Daoy (cell line): ENCODE results near the gene SLC16A5. TPM values are rescaled to one million over a fixed set of nuclear protein-coding genes. Genes with fewer than 3 reads are reported as not detected.
A peak's percentile ranks its signal among the peaks of the same experiment; 100 is the strongest.
"Not testable (repeated sequence)": the region's sequence is repeated elsewhere in the genome, so short reads cannot be mapped to it uniquely, and the experiment has no call there.

Source experiments
- DNase-seq: peaks from one replicate; pipeline ENCODE4 v3.0.0-alpha.2; 2015; ENCODE audit warnings: low read depth
- total RNA-seq: library from RNA; depleted of rRNA; stranded (reverse); fragments of >200 nt; shearing (Covaris generic); gene quantifications from 2 replicates; pipeline ENCODE4 v1.2.3, GENCODE V29; 2014

The SLC16A5 gene
- total RNA-seq, 1 experiment from 2014 or later = not detected

DNA sequence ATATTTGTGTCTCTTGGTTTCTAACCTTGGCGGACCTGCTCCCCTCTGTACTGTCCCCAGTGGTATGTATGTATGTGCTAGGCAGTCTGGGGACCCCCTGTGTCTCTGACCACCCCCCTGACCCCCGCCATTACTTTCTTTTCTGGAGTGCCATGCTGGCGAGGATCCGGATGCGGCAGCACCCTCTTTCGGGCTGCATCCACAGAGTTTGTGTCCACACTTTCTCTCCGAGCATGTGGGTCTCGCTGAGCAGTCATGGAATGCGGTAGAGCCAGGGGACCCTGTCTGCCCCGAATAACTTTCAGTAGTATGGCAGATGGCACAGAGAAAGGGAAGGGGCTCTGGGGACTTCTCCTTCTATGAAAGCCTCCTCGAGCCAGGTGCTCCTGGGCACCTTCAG lies 23.7 kb upstream of the SLC16A5 start:
- DNase-seq = no peak

DNA sequence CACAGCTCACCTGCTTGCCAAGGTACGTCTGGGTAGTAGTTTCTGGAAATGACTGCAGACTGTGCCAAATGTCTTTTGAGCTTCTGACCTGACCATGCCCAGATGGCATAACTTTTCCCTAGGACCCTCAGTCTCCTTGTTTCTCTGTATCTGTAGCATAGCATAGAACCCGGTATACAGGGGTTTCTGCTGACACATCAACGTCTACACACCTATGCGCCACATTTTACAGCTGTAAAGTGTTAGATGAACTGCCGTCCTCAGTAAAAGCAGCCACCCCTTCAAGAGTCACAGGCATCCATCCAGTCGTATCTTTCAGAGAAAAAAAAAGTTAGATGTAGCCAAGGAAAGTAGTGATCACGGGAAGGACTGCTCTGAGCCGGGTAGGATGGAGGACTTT lies 23.3 kb upstream of the SLC16A5 start:
- DNase-seq = no peak

- no peak for DNase-seq
Measured at GRCh38 chr17:75064867-75065561, 22.7 kb upstream of the SLC16A5 start.

GRCh38 chr17:75065562-75066151 lies 22.1 kb upstream of the SLC16A5 start:
- no peak for DNase-seq

DNA sequence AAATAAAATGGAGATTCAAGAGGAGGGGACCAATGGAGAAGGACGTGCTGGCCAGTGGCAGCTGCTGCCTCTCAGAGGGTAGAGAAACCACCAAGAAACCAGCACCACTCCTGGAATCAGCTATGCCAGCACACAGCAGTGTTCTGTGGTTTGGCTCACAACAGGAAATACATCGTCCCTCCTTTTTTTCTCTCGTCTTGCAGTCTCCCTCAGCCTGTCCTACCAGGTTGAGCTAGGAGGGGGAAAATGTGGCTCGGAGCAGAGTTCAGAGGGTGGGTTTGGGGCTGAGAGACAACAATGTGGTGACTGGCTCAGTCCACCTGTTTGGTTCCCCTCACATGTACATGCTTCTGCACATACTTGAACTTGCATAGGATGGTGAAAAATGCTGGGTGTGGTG lies 19.9 kb upstream of the SLC16A5 start:
- no peak for DNase-seq

DNA sequence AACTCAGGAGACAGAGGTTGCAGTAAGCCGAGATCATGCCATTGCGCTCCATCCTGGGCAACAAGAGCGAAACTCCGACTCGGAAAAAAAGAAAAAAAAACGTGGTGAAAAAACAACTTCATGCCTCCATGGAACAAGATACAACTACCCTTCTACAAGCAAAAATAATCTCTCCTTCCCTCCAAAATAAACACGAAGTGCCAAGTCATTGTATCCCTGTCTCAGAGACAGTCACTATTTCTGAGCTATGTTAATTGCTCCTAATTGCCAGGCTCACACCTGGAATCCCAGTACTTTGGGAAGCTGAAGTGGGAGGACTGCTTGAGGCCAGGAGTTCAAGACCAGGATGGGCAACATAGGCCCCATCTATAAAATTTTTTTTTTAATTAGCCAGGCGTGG lies 19.0 kb upstream of the SLC16A5 start:
- DNase-seq = no peak

- no peak for DNase-seq
Measured at GRCh38 chr17:75069783-75070182, 18.0 kb upstream of the SLC16A5 start.

DNA sequence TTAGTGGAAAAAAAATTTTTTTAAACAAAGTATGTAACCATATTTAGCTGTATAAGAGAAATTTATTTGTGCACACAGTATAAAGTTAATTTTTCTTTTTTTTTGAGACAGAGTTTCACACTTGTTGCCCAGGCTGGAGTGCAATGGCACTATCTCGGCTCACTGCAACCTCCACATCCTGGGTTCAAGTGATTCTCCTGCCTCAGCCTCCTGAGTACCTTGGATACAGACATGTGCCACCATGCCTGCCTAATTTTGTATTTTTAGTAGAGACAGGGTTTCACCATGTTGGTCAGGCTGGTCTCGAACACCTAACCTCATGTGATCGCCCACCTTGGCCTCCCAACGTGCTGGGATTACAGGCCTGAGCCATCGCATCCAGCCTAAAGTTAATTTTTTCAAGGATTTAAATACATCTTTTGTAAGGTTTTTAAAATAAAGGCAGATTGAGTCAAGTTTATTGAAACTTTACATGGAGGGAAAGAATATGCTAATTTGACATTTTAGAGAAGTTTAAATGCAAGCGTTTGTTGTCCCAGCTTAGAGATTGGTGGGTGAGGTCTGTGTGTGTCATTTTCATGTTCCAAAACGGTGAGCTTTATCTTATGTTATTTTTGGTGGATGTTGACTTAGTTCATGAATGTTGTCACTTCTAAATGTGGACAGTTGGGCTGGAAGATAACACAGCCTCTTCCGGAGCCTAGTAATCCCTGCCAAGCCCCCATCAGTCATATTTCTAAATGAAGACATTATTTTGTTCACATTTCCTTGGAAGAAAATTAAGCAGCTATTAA lies 16.1 kb upstream of the SLC16A5 start:
- not testable (repeated sequence) for DNase-seq

DNA sequence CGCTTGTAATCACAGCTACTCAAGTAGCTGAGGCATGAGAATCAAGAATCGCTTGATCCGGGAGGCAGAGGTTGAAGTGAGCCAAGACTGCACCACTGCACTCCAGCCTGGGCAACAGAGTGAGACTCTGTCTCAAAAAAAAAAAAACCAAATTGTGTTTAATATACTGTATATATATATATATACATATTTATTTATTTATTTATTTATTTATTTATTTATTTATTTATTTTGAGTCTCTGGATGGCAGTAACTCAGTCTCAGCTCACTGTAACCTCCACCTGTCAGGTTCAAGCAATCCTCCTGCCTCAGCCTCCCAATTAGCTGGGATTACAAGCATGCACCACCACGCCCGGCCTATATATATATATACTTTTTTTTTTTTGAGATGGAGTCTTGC lies 14.8 kb upstream of the SLC16A5 start:
- not testable (repeated sequence) for DNase-seq

GRCh38 chr17:75073618-75074047 lies 14.1 kb upstream of the SLC16A5 start:
- no peak for DNase-seq

DNA sequence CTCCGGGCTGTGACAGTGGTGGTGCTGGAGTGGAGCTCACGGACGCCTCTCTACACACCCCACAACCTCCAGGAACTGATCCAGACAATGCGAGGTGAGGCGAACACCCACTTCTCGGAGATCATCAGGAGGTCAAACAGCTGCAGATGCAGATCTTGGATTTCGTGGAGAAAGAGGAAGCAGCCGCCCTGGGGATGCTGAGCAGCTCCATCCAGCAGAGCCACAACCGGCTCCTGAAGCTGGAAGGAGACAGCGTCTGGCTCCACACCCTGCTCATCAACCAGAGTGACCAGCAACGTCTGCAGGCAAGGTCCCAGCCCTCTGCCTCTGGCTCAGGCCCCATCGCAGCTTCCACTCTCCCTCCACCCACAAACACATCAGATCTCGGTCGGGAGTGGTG lies 13.2 kb upstream of the SLC16A5 start:
- no peak for DNase-seq

GRCh38 chr17:75075597-75076336 lies 12.0 kb upstream of the SLC16A5 start:
- no peak for DNase-seq

- DNase-seq = no peak
Measured at GRCh38 chr17:75077072-75077495, 10.7 kb upstream of the SLC16A5 start.

DNA sequence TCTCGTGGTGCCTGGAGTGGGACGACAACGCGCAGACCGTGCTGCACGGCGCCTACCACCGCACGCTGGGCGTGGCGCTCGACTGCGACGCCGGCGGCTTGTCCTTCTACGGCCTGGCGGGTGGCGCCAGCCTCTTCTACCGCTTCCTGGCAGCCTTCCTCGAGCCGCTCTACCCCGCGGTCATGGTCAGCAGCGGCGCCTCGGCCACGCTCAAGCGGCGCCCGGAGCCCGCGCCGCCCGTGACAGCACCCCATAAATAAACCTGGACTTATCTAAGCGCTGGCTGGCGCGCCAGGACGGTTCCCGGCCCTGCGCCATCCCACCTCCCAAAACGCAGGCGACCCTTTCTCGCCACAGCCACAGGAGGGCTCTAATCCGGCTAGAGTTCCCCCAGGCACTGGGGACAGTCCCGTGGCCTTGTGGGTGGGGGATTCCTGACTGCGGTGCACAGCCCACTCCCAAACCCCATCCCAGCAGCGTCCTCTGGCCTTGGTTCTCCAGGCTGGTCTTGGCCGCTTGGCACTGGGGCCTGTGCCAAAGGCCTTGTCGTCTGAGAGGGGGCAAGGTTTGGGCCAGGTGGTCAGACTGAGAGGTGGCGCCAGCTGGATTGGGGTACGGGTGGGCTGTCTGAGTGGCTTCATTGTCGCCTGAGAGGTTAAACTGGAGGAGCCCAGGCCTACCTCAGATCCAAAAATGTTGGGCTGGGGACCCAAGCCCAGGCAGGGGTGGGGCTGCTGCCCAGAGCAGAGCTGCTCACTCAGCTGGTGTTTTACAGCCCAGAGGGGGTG lies 10.1 kb upstream of the SLC16A5 start:
- DNase-seq = no peak

- peak; percentile 84 for DNase-seq
Measured at GRCh38 chr17:75078284-75079022, 9.3 kb upstream of the SLC16A5 start.

GRCh38 chr17:75079023-75079373 lies 8.8 kb upstream of the SLC16A5 start:
- DNase-seq = no peak

DNA sequence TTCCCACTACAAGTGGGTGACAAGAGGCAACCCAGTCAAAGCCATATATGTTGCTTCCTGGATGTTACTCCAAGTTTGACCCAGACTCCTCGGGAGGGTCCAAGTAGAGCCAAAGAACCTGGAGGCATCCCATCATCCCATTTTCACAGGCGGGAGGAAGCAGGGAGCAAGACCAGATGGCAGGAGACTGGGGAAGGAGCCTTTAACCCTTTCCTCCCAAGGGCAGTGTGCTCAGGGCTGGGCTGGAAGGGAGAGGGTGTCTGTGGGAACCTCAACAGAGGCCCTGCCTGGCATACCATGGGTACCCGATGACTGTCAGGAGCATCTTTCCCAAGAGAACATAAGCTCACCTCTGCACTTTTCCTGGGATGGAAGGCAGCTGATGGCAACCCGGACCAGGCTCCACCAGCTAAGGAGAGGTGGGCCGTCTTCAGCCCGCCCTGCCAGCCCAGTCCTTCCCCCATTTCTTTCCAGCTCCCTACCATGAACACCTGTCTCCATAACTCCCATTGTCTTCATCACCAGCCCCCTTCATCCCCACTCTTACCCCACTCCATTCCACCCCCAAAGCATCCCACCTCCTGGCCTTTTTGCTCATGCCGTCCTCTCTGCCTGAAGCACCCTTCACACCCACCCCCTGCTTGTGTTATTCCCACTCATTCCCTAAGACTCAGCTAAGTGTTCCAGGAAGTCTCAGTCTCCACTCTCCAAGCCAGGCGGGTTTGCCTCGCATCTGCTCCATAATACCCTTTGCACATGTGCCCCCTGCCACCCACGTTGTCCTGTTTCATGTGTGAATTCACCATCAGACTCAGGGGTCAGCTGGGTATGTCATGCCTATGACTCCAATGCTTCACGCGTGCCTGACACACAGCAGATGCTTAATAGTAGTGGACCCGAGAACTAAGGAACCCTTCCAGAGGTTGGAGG lies 5.9 kb upstream of the SLC16A5 start:
- no peak for DNase-seq

GRCh38 chr17:75082683-75083082 lies 5.1 kb upstream of the SLC16A5 start:
- DNase-seq = no peak

DNA sequence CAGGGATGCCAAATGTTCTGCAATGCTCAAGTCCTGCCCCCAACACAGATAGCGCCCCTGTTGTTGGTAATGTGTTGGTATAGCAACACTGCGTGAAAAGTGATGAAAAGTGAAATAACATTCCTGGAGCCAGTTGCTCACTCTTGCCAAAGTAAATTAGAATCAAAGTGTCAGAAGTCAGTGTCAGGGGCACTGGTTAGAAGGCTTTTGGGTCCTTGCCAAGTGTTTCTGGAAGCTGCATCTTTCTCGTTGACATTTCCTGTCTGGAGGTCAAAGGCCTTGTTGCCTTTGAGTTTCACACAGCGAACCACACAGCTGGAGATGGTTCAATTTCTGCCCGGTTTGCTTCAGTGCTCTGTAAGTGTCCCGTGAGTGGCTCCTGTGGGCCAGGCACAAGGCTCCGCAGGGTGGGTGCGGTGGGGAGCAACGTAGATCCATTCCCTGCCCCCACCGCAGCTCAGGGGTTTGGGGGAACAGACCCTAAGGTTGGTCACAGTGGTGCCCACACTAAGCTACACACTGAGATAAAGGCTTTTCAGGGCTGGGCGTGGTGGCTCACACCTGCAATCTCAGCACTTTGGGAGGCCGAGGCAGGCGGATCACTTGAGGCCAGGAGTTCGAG lies 3.6 kb upstream of the SLC16A5 start:
- no peak for DNase-seq
